WTC11 (cell line): ENCODE measurements around the gene MYLK. TPM values are rescaled to one million over a fixed set of nuclear protein-coding genes. Genes with fewer than 3 reads are reported as not detected.

Experiments
- ATAC-seq: fragments of 200-7000 bp; cut with Tn5 transposase; 2 replicates; pipeline ENCODE4 v1.10.0; 2021; ENCODE audit warnings: mild to moderate bottlenecking, moderate library complexity
- CTCF ChIA-PET: fragments of 300-600 bp; sonication (Branson Sonifier 250); formaldehyde crosslinking; loops from one replicate; lab custom pipeline; 2021; ENCODE audit warnings: antibody characterized with exemption; lab: Charles Lee
- POLR2A ChIA-PET: fragments of 350-600 bp; sonication (Branson Sonifier 250); formaldehyde crosslinking; loops from one replicate; lab custom pipeline; 2021; ENCODE audit warnings: antibody characterized with exemption; lab: Charles Lee
- DNase-seq: peaks from one replicate; pipeline ENCODE4 v3.0.0; 2021; ENCODE audit warnings: low spot score
- H3K27ac Mint-ChIP-seq: 2 replicates; pipeline ENCODE4 v1.8.0; 2021; ENCODE audit warnings: mixed read lengths
- H3K27me3 Mint-ChIP-seq: 2 replicates; pipeline ENCODE4 v1.8.0; 2021; ENCODE audit warnings: low read depth, mild to moderate bottlenecking, moderate library complexity, mixed read lengths
- H3K36me3 Mint-ChIP-seq: 2 replicates; pipeline ENCODE4 v1.8.0; 2021; ENCODE audit warnings: mixed read lengths
- H3K4me1 Mint-ChIP-seq: 2 replicates; pipeline ENCODE4 v1.8.0; 2022; ENCODE audit warnings: mixed read lengths
- H3K4me3 Mint-ChIP-seq: 2 replicates; pipeline ENCODE4 v1.8.0; 2021; ENCODE audit warnings: mild to moderate bottlenecking, moderate library complexity, mixed read lengths
- H3K9me3 Mint-ChIP-seq: 2 replicates; pipeline ENCODE4 v1.8.0; 2021; ENCODE audit warnings: mixed read lengths
- CBFB ChIP-seq: sonication (generic); formaldehyde crosslinking; IDR thresholded peaks from 2 replicates; pipeline ENCODE4 v1.8.1; 2022; ENCODE audit warnings: mild to moderate bottlenecking, low read depth, missing genetic modification reagents
- FOXK1 ChIP-seq: sonication (generic); formaldehyde crosslinking; IDR thresholded peaks from 2 replicates; pipeline ENCODE4 v1.8.0; 2022; ENCODE audit warnings: mild to moderate bottlenecking, moderate library complexity, missing genetic modification reagents
- GABPB1 ChIP-seq: sonication (generic); formaldehyde crosslinking; IDR thresholded peaks from 2 replicates; pipeline ENCODE4 v1.8.1; 2023; ENCODE audit warnings: mild to moderate bottlenecking, missing genetic modification reagents
- GRHL2 ChIP-seq: fragments of 250-450 bp; sonication (Bioruptor Pico); IDR thresholded peaks from 2 replicates; pipeline ENCODE4 v1.8.0; 2022; ENCODE audit warnings: mild to moderate bottlenecking, moderate library complexity; ENCODE audit not compliant: insufficient replicate concordance, severe bottlenecking
- JUN ChIP-seq: sonication (generic); formaldehyde crosslinking; IDR thresholded peaks from 2 replicates; pipeline ENCODE4 v1.8.0; 2023; ENCODE audit warnings: mild to moderate bottlenecking, missing genetic modification reagents
- MYBL2 ChIP-seq: sonication (generic); formaldehyde crosslinking; IDR thresholded peaks from 2 replicates; pipeline ENCODE4 v1.8.1; 2023; ENCODE audit warnings: mild to moderate bottlenecking, moderate library complexity, missing genetic modification reagents
- NR3C1 ChIP-seq: sonication (generic); formaldehyde crosslinking; conservative IDR thresholded peaks from 2 replicates; pipeline ENCODE4 v1.8.1; 2023; ENCODE audit warnings: low read depth, mild to moderate bottlenecking, missing genetic modification reagents
- OVOL2 ChIP-seq: fragments of 250-450 bp; sonication (Bioruptor Pico); IDR thresholded peaks from 2 replicates; pipeline ENCODE4 v1.9.0; 2021; ENCODE audit warnings: mild to moderate bottlenecking, borderline replicate concordance
- ZNF138 ChIP-seq: sonication (generic); formaldehyde crosslinking; conservative IDR thresholded peaks from 2 replicates; pipeline ENCODE4 v1.8.1; 2022; ENCODE audit warnings: mild to moderate bottlenecking, moderate library complexity, missing genetic modification reagents
- ZNF317 ChIP-seq: sonication (generic); formaldehyde crosslinking; IDR thresholded peaks from 2 replicates; pipeline ENCODE4 v1.8.1; 2023; ENCODE audit warnings: low read depth, mild to moderate bottlenecking, moderate library complexity, missing genetic modification reagents, borderline replicate concordance
- ZNF396 ChIP-seq: fragments of 250-450 bp; sonication (Bioruptor Pico); IDR thresholded peaks from 2 replicates; pipeline ENCODE4 v1.8.0; 2021; ENCODE audit warnings: mild to moderate bottlenecking, moderate library complexity, borderline replicate concordance
- ZNF423 ChIP-seq: fragments of 250-450 bp; sonication (Bioruptor Pico); IDR thresholded peaks from 2 replicates; pipeline ENCODE4 v2.1.2; 2022; ENCODE audit warnings: mild to moderate bottlenecking, moderate library complexity
- ZNF671 ChIP-seq: fragments of 250-450 bp; sonication (Bioruptor Pico); IDR thresholded peaks from 2 replicates; pipeline ENCODE4 v1.8.0; 2021; ENCODE audit warnings: mild to moderate bottlenecking
- total RNA-seq: library from RNA; stranded (reverse); gene quantifications from 3 replicates; pipeline ENCODE4 v1.2.3, GENCODE V29; 2021
- TF ChIP-seq, protein P1 (sequence below): fragments of 250-450 bp; sonication (Bioruptor Pico); IDR thresholded peaks from 2 replicates; pipeline ENCODE4 v1.9.0; 2021; ENCODE audit warnings: moderate library complexity, mild to moderate bottlenecking, inconsistent platforms, borderline replicate concordance
- TF ChIP-seq, protein P2 (sequence below): sonication (generic); formaldehyde crosslinking; IDR thresholded peaks from 2 replicates; pipeline ENCODE4 v1.8.0; 2022; ENCODE audit warnings: mild to moderate bottlenecking, missing genetic modification reagents
- TF ChIP-seq, protein P3 (sequence below): sonication (generic); formaldehyde crosslinking; IDR thresholded peaks from 2 replicates; pipeline ENCODE4 v1.8.1; 2023; ENCODE audit warnings: mild to moderate bottlenecking, missing genetic modification reagents, borderline replicate concordance
- TF ChIP-seq, protein P4 (sequence below): fragments of 250-450 bp; sonication (Bioruptor Pico); IDR thresholded peaks from 2 replicates; pipeline ENCODE4 v1.9.0; 2021; ENCODE audit warnings: mild to moderate bottlenecking
- TF ChIP-seq, protein P5 (sequence below): sonication (generic); formaldehyde crosslinking; IDR thresholded peaks from 2 replicates; pipeline ENCODE4 v1.8.1; 2023; ENCODE audit warnings: mild to moderate bottlenecking, missing genetic modification reagents, moderate library complexity

MYLK gene
- total RNA-seq, 1 experiment from 2014 or later = 10.4 TPM

DNA sequence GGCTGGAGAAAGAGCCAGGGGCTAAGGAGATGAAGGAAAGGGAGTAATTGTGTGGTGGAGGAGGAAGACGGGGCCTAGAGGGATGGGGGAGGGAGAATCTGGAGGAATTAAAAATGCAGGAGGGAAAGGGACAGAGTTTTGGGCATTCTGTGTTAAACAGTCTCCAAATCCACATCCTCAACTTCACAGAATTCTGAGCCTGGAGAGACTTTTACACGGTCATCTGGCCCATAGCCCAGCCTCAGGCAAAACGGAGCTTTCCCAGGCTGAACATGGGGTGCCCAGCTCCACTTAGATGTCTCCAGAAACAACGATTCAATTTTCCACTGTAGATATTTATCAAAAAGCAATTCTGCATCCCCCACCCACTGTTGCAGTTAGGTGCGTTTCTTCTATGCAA is 161.7 kb downstream of the MYLK start:
- ATAC-seq (no peak), DNase-seq (no peak)
- no peak for TF ChIP-seq GRHL2
- TF ChIP-seq, protein P1, sequence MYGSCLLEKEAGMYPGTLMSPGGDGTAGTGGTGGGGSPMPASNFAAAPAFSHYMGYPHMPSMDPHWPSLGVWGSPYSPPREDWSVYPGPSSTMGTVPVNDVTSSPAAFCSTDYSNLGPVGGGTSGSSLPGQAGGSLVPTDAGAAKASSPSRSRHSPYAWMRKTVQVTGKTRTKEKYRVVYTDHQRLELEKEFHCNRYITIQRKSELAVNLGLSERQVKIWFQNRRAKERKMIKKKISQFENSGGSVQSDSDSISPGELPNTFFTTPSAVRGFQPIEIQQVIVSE (CRISPR knock-in tag) = no peak
- no peak for TF ChIP-seq FOXK1 (CRISPR knock-in tag)
- TF ChIP-seq CBFB (CRISPR knock-in tag) = no peak
- no peak for TF ChIP-seq ZNF396
- TF ChIP-seq, protein P2, sequence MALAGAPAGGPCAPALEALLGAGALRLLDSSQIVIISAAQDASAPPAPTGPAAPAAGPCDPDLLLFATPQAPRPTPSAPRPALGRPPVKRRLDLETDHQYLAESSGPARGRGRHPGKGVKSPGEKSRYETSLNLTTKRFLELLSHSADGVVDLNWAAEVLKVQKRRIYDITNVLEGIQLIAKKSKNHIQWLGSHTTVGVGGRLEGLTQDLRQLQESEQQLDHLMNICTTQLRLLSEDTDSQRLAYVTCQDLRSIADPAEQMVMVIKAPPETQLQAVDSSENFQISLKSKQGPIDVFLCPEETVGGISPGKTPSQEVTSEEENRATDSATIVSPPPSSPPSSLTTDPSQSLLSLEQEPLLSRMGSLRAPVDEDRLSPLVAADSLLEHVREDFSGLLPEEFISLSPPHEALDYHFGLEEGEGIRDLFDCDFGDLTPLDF (CRISPR knock-in tag) = no peak
- TF ChIP-seq MYBL2 = no peak
- TF ChIP-seq OVOL2 (CRISPR knock-in tag) = no peak
- TF ChIP-seq ZNF138 = no peak
- TF ChIP-seq, protein P3, sequence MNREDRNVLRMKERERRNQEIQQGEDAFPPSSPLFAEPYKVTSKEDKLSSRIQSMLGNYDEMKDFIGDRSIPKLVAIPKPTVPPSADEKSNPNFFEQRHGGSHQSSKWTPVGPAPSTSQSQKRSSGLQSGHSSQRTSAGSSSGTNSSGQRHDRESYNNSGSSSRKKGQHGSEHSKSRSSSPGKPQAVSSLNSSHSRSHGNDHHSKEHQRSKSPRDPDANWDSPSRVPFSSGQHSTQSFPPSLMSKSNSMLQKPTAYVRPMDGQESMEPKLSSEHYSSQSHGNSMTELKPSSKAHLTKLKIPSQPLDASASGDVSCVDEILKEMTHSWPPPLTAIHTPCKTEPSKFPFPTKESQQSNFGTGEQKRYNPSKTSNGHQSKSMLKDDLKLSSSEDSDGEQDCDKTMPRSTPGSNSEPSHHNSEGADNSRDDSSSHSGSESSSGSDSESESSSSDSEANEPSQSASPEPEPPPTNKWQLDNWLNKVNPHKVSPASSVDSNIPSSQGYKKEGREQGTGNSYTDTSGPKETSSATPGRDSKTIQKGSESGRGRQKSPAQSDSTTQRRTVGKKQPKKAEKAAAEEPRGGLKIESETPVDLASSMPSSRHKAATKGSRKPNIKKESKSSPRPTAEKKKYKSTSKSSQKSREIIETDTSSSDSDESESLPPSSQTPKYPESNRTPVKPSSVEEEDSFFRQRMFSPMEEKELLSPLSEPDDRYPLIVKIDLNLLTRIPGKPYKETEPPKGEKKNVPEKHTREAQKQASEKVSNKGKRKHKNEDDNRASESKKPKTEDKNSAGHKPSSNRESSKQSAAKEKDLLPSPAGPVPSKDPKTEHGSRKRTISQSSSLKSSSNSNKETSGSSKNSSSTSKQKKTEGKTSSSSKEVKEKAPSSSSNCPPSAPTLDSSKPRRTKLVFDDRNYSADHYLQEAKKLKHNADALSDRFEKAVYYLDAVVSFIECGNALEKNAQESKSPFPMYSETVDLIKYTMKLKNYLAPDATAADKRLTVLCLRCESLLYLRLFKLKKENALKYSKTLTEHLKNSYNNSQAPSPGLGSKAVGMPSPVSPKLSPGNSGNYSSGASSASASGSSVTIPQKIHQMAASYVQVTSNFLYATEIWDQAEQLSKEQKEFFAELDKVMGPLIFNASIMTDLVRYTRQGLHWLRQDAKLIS (CRISPR knock-in tag) = no peak
- no peak for TF ChIP-seq ZNF317 (CRISPR knock-in tag)
- TF ChIP-seq, protein P4, sequence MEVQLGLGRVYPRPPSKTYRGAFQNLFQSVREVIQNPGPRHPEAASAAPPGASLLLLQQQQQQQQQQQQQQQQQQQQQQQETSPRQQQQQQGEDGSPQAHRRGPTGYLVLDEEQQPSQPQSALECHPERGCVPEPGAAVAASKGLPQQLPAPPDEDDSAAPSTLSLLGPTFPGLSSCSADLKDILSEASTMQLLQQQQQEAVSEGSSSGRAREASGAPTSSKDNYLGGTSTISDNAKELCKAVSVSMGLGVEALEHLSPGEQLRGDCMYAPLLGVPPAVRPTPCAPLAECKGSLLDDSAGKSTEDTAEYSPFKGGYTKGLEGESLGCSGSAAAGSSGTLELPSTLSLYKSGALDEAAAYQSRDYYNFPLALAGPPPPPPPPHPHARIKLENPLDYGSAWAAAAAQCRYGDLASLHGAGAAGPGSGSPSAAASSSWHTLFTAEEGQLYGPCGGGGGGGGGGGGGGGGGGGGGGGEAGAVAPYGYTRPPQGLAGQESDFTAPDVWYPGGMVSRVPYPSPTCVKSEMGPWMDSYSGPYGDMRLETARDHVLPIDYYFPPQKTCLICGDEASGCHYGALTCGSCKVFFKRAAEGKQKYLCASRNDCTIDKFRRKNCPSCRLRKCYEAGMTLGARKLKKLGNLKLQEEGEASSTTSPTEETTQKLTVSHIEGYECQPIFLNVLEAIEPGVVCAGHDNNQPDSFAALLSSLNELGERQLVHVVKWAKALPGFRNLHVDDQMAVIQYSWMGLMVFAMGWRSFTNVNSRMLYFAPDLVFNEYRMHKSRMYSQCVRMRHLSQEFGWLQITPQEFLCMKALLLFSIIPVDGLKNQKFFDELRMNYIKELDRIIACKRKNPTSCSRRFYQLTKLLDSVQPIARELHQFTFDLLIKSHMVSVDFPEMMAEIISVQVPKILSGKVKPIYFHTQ = no peak
- TF ChIP-seq JUN (CRISPR knock-in tag) = no peak
- TF ChIP-seq GABPB1 (CRISPR knock-in tag) = no peak
- no peak for TF ChIP-seq NR3C1 (CRISPR knock-in tag)
- TF ChIP-seq, protein P5, sequence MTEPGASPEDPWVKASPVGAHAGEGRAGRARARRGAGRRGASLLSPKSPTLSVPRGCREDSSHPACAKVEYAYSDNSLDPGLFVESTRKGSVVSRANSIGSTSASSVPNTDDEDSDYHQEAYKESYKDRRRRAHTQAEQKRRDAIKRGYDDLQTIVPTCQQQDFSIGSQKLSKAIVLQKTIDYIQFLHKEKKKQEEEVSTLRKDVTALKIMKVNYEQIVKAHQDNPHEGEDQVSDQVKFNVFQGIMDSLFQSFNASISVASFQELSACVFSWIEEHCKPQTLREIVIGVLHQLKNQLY = no peak
- no peak for TF ChIP-seq ZNF671 (CRISPR knock-in tag)
- TF ChIP-seq ZNF423 (CRISPR knock-in tag) = no peak
- Mint-ChIP-seq H3K36me3 (no peaks in the 10 kb centered on the region), H3K4me3 (no peak overlapping the region), H3K4me1 (peaks cover 2% of the 10 kb centered on the region), H3K9me3 (no peaks in the 10 kb centered on the region), H3K27me3 (no peaks in the 10 kb centered on the region; the same call in 1 of the 2 replicates), H3K27ac (no peak overlapping the region)
- CTCF ChIA-PET = interaction anchor here (0.7 to 3.2 kb wide), 7 partner anchors 20 to 559 kb away, joined by 3 to 141 read pairs (median 4); no protein-coding TSS in a partner anchor
- POLR2A ChIA-PET = no interaction called here
